Vagina (tissue), 2 donors: ENCODE results near the gene LRRC47.

Source experiments
- CTCF ChIP-seq, 3 experiments: fragments of 450-650 bp in 2 of 3; fragments of 200-600 bp in 1 of 3; sonication (generic) in 1 of 3; IDR thresholded peaks; one replicate each; pipeline ENCODE4 v1.5.1; 2017 to 2019; ENCODE audit warnings: antibody characterized with exemption in 3 of 3, mild to moderate bottlenecking in 2 of 3, moderate library complexity in 2 of 3
- POLR2A ChIP-seq, 2 donors: fragments of 450-650 bp; IDR thresholded peaks; one replicate each; pipeline ENCODE4 v1.6.1; 2017; ENCODE audit warnings: antibody characterized with exemption in 2 of 2, mild to moderate bottlenecking in 2 of 2, moderate library complexity in 2 of 2
- POLR2AphosphoS5 ChIP-seq, 2 donors: sonication (generic); formaldehyde crosslinking; IDR thresholded peaks; one replicate each; pipeline ENCODE4 v1.9.0; 2017; ENCODE audit warnings: antibody characterized with exemption in 2 of 2, mild to moderate bottlenecking in 2 of 2, low read depth in 1 of 2; ENCODE audit not compliant: insufficient read depth in 1 of 2

GRCh38 chr1:3834701-3835100, 38.4 kb upstream of the LRRC47 start:
- TF ChIP-seq CTCF (IDR thresholded peaks at IDR 0.05) (no peak), POLR2AphosphoS5 (IDR thresholded peaks at IDR 0.05; ENCODE audit: insufficient read depth in 1 of 2, low read depth in 1 of 2) (no peak), POLR2A (IDR thresholded peaks at IDR 0.05) (no peak)
